GM12878 (cell line): ENCODE results near the gene FSTL4. TPM values are rescaled to one million over a fixed set of nuclear protein-coding genes. Genes with fewer than 3 reads are reported as not detected.

Experiments
- ATAC-seq: fragments of 200-7000 bp; cut with Tn5 transposase; 3 replicates; pipeline ENCODE4 v1.9.1; 2020; ENCODE audit warnings: mild to moderate bottlenecking, moderate library complexity
- BruUV-seq: library from RNA; stranded (reverse); fragments of 400-500 nt; replicated peaks from 2 replicates; lab custom pipeline; 2021; lab: Mats Ljungman, UMichigan
- CTCF ChIA-PET: fragments of 300-600 bp; sonication (Branson Sonifier 250); formaldehyde crosslinking; extraction: SDS; loops from one replicate; lab custom pipeline; 2021; ENCODE audit warnings: inconsistent platforms; lab: Yijun Ruan, JAX
- POLR2A ChIA-PET: fragments of 350-600 bp; formaldehyde crosslinking; extraction: SDS; loops from one replicate; lab custom pipeline; 2021; ENCODE audit warnings: inconsistent platforms; lab: Charles Lee
- RAD21 ChIA-PET: fragments of 300-600 bp; sonication (Branson Sonifier 250); formaldehyde crosslinking; loops from one replicate; lab custom pipeline; 2023; ENCODE audit warnings: antibody characterized with exemption; ENCODE audit not compliant: unreplicated experiment; lab: Charles Lee
- SMC1A ChIA-PET: fragments of 300-600 bp; sonication (Branson Sonifier 250); formaldehyde crosslinking; loops from one replicate; lab custom pipeline; 2023; ENCODE audit not compliant: unreplicated experiment, uncharacterized antibody; lab: Charles Lee
- DNase-seq: peaks from one replicate; pipeline ENCODE4 v3.0.0-alpha.2; 2011; ENCODE audit warnings: low read depth, low spot score
- FAIRE-seq: peaks from 3 replicates; lab custom pipeline; 2011; peaks lifted over from hg19 to GRCh38; lab: Jason Lieb, UNC
- H2AFZ ChIP-seq: 2 replicates; pipeline ENCODE4 v1.6.0; 2011; ENCODE audit warnings: low read depth, low read length, control low read depth; ENCODE audit not compliant: control insufficient read depth
- H3K27ac ChIP-seq: 2 replicates; pipeline ENCODE4 v1.5.1; 2011; ENCODE audit warnings: control low read depth; ENCODE audit not compliant: control insufficient read depth, insufficient read depth
- H3K27me3 ChIP-seq, 2 experiments: replicated peaks in 1 of 2; 2 replicates each; pipeline versions ENCODE4 v1.6.0 to v1.6.1; 2011; ENCODE audit warnings: low read length in 1 of 2; ENCODE audit not compliant: control insufficient read depth in 2 of 2, insufficient read depth in 2 of 2
- H3K36me3 ChIP-seq, 2 experiments: 2 replicates each; pipeline ENCODE4 v1.5.1; 2011; ENCODE audit warnings: low read length in 1 of 2; ENCODE audit not compliant: control insufficient read depth in 2 of 2, insufficient read depth in 2 of 2
- H3K4me1 ChIP-seq: 2 replicates; pipeline ENCODE4 v1.6.1; 2011; ENCODE audit warnings: mild to moderate bottlenecking, low read length, moderate library complexity, mixed read lengths; ENCODE audit not compliant: control insufficient read depth, insufficient read depth
- H3K4me2 ChIP-seq: 2 replicates; pipeline ENCODE4 v1.6.0; 2011; ENCODE audit warnings: control low read depth; ENCODE audit not compliant: control insufficient read depth, insufficient read depth
- H3K4me3 ChIP-seq: fragments of 200-600 bp; sonication (generic); 2 replicates; pipeline ENCODE4 v1.5.1; 2016
- H3K79me2 ChIP-seq: 2 replicates; pipeline ENCODE4 v1.6.0; 2011; ENCODE audit warnings: low read length; ENCODE audit not compliant: control insufficient read depth, insufficient read depth
- H3K9ac ChIP-seq: 2 replicates; pipeline ENCODE4 v1.8.0; 2011; ENCODE audit warnings: low read length, control low read depth, mixed read lengths; ENCODE audit not compliant: control insufficient read depth, insufficient read depth
- H3K9me3 ChIP-seq: replicated peaks from 3 replicates; pipeline ENCODE4 v1.5.1; 2011; ENCODE audit warnings: mild to moderate bottlenecking, low read length; ENCODE audit not compliant: control insufficient read depth, insufficient read depth
- H4K20me1 ChIP-seq: 2 replicates; pipeline ENCODE4 v1.6.0; 2011; ENCODE audit not compliant: control insufficient read depth, insufficient read depth
- ATF7 ChIP-seq: fragments of 450-650 bp; IDR thresholded peaks from 2 replicates; pipeline ENCODE4 v1.6.1; 2016; ENCODE audit warnings: low read depth, mild to moderate bottlenecking
- CHD1 ChIP-seq: IDR thresholded peaks from 2 replicates; pipeline ENCODE4 v1.6.1; 2012; ENCODE audit warnings: low read depth, low read length, improper control_type of control experiment
- E2F4 ChIP-seq: IDR thresholded peaks from 2 replicates; pipeline ENCODE4 v1.6.1; 2012; ENCODE audit warnings: low read depth, low read length, improper control_type of control experiment
- EED ChIP-seq: sonication (generic); IDR thresholded peaks from 2 replicates; pipeline ENCODE4 v1.6.1; 2016; ENCODE audit warnings: antibody characterized with exemption, low read depth
- IKZF2 ChIP-seq, 2 experiments: fragments of 450-650 bp; IDR thresholded peaks; 2 replicates each; pipeline ENCODE4 v1.6.1; 2017; ENCODE audit warnings: mild to moderate bottlenecking in 2 of 2, moderate library complexity in 2 of 2
- KLF5 ChIP-seq: fragments of 450-650 bp; IDR thresholded peaks from 2 replicates; pipeline ENCODE4 v1.6.1; 2014; ENCODE audit warnings: mild to moderate bottlenecking; ENCODE audit not compliant: partially characterized antibody
- MXI1 ChIP-seq: fragments of 150-350 bp; IDR thresholded peaks from 2 replicates; pipeline ENCODE4 v1.6.1; 2011; ENCODE audit warnings: low read depth, mild to moderate bottlenecking, inconsistent platforms, low read length, improper control_type of control experiment
- NFYB ChIP-seq: IDR thresholded peaks from 2 replicates; pipeline ENCODE4 v1.6.1; 2011; ENCODE audit warnings: low read depth, mild to moderate bottlenecking, low read length, improper control_type of control experiment, moderate library complexity; ENCODE audit not compliant: insufficient read depth
- RFX5 ChIP-seq: IDR thresholded peaks from 2 replicates; pipeline ENCODE4 v1.6.1; 2011; ENCODE audit warnings: low read depth, low read length, improper control_type of control experiment
- STAT3 ChIP-seq: IDR thresholded peaks from 2 replicates; pipeline ENCODE4 v1.6.1; 2011; ENCODE audit warnings: low read depth, low read length, improper control_type of control experiment
- TCF7 ChIP-seq: IDR thresholded peaks from 2 replicates; pipeline ENCODE4 v1.6.1; 2014; ENCODE audit warnings: antibody characterized with exemption, borderline replicate concordance
- YY1 ChIP-seq: IDR thresholded peaks from 2 replicates; pipeline ENCODE4 v1.6.1; 2011; ENCODE audit warnings: low read depth, mild to moderate bottlenecking, low read length
- ZNF274 ChIP-seq: IDR thresholded peaks from one replicate; pipeline ENCODE4 v1.8.0; 2011; ENCODE audit not compliant: insufficient read length, insufficient read depth
- WGBS: methylation state at CpG from one replicate; pipeline ENCODE4 v1.1.6; 2016; ENCODE audit warnings: low lambda C conversion rate; ENCODE audit not compliant: insufficient replicate concordance, insufficient coverage; ENCODE audit errors: missing lambda C conversion rate; 5-methylcytosine and 5-hydroxymethylcytosine counted together
- in situ Hi-C: fragments of 300-500 bp; cut with MboI; formaldehyde crosslinking; loops from 9 replicates; pipeline ENCODE4 v1.14.3; 2018; ENCODE audit warnings: mixed read lengths
- intact Hi-C: fragments of 100-400 bp; cut with micrococcal nuclease; formaldehyde crosslinking; loops from one replicate; pipeline ENCODE4 v1.14.2; 2022; ENCODE audit not compliant: unreplicated experiment
- polyA plus RNA-seq, 11 experiments: library from polyadenylated mRNA; depleted of rRNA in 4 of 11; unstranded in 6 of 11; stranded (reverse) in 5 of 11; fragments of >200 nt; fragmentation: Nextera tagmentation in 4 of 11; fragmentation: Illumina TruSeq in 1 of 11; extraction: Ambion mirVana in 4 of 11; extraction: Trizol in 1 of 11; gene quantifications; 1 replicate in 1 of 11; 2 replicates in 10 of 11; pipeline versions ENCODE4 v1.2.1 to v1.2.3, GENCODE V29; 2011 to 2016; ENCODE audit warnings: inconsistent platforms in 2 of 11, missing spikeins in 2 of 11, low read depth in 1 of 11
- total RNA-seq, 4 experiments: library from RNA; depleted of rRNA in 3 of 4; stranded (reverse); fragments of >200 nt in 3 of 4; fragmentation: Illumina TruSeq in 1 of 4; extraction: Trizol in 1 of 4; gene quantifications; 2 replicates each; pipeline versions ENCODE4 v1.2.1 to v1.2.3, GENCODE V29; 2013 to 2021

FSTL4 gene
- total and polyA plus RNA-seq, 10 of the 15 experiments (the other 5 are each of a cell fraction or from before 2014, with no cell fraction given), result 0.01 to 0.79 (median 0.21) TPM; not detected in 6

- intact Hi-C loops, result no loop called here
These were observed 4.9 kb downstream of the FSTL4 start for GRCh38 chr5:133607451-133607850.

More at GRCh38 chr5:133607451-133607850, 4.9 kb downstream of the FSTL4 start:
- H3K9me3 ChIP-seq, result no peaks in the 10 kb centered on the region
- H2AFZ ChIP-seq, result no peak overlapping the region
- H3K27ac ChIP-seq, result no peak overlapping the region
- ChIA-PET RAD21 (no interaction called here), POLR2A (no interaction called here), CTCF (no interaction called here), SMC1A (interaction anchor here (1.0 kb wide), 1 partner anchor 41 kb away, joined by 3 read pairs; no protein-coding TSS in a partner anchor)
- H3K4me3 ChIP-seq, result no peak overlapping the region
- no peaks in the 10 kb centered on the region for H3K79me2 ChIP-seq
- no peaks in the 10 kb centered on the region for H4K20me1 ChIP-seq
- H3K4me2 ChIP-seq, result no peak overlapping the region
- H3K9ac ChIP-seq, result no peak overlapping the region
- no peak for DNase-seq
- in situ Hi-C loops, result no loop called here
- H3K4me1 ChIP-seq, result no peaks in the 10 kb centered on the region; the same call in 1 of the 2 replicates
- BruUV-seq, result no TSS peak
- no peak for FAIRE-seq
- WGBS, result 33% methylated on average over 5 of the region's 6 CpGs
- TF ChIP-seq ATF7 (no peak), IKZF2 (IDR thresholded peaks at IDR 0.05) (no peak), RFX5 (no peak), STAT3 (no peak), TCF7 (no peak), ZNF274 (no peak), CHD1 (no peak), KLF5 (no peak), EED (no peak), YY1 (no peak), NFYB (no peak), MXI1 (no peak), E2F4 (no peak)
- TF ChIP-seq, all 136 proteins: peak for 0
- peaks cover 6 to 18% of the 10 kb centered on the region in 2 experiments for H3K27me3 ChIP-seq
- H3K36me3 ChIP-seq, result no peaks in the 10 kb centered on the region
- no peak for ATAC-seq
